HG02678 (cell line): Measurements from ENCODE around the gene MAGI2.
"Not testable (repeated sequence)": the region's sequence is repeated elsewhere in the genome, so short reads cannot be mapped to it uniquely, and the experiment has no call there.

ENCODE experiments used
- ATAC-seq: cut with Tn5 transposase; IDR thresholded peaks from one replicate; pipeline ENCODE4 v1.9.1; 2021; ENCODE audit warnings: mild to moderate bottlenecking, moderate library complexity; ENCODE audit not compliant: unreplicated experiment

MAGI2 gene

DNA sequence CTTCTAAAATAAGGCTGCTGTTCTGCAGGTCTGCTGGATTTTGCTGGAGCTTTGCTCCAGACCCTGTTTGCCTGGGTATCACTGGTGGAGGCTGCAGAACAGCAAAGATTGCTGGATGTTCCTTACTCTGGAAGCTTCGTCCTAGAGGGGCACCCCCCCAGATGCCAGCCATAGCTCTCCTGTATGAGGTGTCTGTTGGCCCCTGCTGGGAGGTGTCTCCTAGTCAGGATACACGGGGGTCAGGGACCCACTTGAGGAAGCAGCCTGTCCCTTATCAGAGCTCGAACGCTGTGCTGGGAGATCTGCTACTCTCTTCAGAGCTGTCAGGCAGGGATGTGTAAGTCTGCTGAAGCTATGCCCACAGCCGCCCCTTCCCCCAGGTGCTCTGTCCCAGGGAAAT is 382.3 kb downstream of the MAGI2 start:
- not testable (repeated sequence) for ATAC-seq

DNA sequence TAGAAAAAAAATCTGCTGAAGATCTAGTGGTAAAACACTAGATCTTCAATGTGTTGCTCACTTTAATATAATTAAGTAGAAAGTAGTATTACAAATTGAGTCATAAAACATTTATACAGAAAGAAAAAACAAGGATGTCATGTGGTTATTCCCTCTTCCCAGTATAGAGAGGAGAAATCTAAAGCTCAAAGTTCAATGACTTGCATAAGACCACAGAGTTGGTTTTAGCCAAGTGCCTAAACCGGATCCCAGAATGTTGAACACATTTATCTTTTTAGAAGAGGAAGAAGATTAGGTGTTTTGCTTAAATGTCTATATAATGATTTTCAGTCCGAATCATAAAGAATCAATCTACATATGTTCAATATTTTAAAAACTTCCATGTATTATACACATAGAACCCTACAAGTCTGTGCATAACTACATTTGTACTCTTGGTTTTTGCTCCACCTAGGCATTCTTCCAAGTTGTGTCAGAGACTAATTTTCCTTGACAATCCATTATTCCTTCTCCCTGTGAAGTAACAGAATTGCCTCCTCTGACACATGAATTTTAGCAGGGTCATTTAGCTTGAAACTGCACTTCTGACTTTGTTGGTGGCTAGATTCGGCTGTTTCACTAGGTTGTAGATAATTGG is 389.2 kb downstream of the MAGI2 start:
- no peak for ATAC-seq

DNA sequence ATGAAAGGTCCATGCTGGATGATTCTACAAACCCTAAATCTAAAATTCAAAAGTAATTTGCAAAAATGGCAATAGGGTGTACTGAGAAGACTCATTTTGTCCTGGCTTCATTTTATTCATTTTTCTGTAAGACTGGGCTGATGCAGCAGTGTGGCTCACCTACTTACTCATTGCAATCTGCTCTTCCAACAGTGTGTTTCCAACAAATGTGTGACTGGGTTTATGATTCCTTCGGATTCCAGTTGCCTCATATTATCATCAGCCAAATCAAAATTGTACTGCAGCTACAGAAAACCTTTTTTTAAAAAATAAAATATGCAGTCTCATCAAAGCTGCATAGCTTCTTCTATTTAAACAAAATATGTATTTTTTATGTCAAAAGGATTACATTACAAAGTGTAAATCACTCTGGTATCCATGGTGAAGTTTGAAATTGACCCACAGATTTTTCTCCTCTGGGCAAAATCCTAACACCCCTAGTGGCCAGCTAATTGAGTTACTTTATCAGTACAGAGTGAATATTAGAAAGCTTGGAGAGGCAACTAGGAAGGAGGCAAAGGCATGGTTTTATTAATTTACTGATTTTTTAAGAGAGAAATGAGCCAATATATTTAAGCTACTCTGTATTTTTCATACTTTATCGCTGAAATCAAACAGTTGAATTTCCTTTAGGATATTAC is 390.3 kb downstream of the MAGI2 start:
- no peak for ATAC-seq

DNA sequence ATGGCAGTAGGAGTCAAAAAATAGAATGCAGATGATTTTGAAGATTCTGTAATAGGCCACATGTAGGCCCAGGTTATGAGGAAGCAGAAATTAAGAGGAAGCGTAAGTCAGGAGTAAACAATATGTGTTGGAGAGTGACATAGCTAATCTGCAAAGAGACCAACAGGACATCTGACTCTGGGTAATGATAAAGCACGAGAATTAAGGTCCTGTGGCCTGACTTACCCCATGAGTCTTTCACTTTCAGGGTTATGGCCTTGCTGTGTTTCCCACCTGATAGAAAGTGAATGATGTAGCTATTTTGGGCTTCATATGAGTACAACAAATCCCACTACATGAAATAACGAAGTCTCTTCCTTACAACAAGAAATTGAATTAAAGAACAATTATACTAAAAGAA is 393.0 kb downstream of the MAGI2 start:
- no peak for ATAC-seq

DNA sequence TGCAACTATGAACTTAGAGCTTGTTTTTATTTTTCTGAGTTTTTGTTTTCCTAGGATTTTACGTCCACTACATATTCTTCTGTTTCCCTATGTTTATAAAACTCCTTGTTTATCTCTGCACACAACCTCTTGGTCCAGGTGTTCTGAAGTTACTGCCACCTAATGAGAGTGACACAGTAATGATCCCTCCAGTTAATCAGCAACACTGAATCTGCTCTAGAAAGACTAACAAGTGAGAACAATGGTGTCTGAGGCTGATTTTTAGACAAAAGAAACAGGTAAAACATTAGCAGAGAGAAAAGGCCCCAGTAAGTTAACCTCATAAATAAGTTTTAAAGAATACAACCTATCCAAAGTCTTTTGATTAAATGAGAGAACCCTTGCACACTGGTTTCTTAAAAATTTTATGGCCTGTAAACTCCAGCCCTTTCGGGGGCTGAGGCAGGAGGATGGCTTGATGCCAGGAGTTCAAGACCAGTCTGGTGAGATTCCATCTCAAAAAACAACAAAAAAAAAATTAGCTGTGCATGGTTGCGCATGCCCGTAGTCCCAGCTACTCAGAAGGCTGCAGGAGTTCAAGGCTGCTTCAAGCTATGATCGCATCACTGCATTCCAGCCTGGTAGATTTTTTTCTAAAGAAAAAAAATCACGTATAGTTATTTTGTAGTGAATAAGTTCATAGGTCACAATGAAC is 397.6 kb downstream of the MAGI2 start:
- ATAC-seq, result no peak

DNA sequence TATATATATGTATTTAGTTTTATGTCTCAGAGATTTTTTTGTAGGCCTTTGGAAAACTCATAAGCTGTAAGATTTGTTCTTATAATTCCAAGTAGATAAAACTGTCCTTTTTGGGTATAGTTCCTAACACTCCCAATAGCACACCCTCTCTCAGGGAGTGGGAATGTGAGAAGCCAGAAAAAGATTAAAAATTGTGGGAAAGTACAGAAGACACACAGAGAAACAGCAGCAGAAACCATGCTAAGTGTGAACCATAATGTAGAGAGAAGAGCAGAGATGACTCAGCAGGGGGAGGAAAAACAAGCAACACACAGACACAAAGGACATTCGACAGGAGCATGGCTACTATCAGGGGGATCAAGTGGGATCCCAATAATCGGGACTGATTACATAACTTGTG is 401.6 kb downstream of the MAGI2 start:
- no peak for ATAC-seq

DNA sequence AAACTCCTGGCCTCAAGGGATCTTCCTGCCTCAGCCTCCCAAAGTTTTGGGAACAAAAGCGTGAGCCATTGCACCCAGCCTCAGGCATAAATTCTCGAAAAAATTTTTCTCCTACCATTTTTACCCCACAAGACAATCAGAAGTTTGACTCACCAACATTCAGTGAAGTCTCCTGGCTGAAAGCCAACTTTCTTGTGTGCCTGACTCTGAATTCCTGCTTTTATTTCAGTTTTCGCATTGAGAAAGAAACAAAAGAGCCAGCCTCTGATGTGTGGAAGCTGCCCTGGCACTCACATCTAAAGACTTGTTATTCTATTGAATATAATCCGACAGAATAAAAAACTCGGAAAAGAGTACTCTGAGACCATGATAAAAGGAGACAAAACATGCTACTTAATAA is 402.9 kb downstream of the MAGI2 start:
- no peak for ATAC-seq

DNA sequence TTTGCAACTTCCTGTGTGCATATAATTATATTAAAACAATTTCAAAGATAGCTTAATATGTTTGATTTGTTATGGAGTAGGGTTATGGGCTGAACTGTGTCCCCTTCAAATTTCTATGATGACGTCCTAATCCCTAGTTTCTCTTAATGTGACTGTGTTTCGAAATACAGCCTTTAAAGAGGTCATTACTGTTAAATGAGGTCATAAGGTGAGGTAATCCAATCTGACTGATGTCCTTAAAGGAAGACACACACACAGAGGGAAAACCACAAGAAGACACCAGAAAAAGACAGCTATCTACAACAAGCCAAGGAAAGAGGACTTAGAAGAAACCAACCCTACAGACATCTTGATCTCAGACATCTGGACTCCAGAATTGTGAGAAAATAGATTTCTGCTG is 407.4 kb downstream of the MAGI2 start:
- ATAC-seq, result no peak

DNA sequence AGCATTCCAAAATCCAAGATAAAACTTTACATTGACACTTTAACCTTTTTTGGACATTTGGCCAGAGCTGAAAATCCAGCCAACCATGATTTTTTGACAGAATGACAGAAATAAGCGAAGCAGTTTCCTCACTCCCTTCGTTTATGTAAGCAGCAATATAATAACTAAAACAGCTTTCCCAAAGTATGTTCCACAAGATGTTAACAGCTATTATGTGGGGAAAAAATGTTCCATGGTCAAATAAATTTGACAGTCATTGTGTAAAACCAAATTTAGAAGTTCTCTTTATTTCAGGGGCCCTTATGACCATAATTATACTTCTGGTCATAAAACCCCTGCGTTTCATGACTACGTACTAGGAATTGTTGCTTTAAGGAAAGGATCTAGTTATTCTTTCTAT is 416.5 kb downstream of the MAGI2 start:
- ATAC-seq, result no peak

DNA sequence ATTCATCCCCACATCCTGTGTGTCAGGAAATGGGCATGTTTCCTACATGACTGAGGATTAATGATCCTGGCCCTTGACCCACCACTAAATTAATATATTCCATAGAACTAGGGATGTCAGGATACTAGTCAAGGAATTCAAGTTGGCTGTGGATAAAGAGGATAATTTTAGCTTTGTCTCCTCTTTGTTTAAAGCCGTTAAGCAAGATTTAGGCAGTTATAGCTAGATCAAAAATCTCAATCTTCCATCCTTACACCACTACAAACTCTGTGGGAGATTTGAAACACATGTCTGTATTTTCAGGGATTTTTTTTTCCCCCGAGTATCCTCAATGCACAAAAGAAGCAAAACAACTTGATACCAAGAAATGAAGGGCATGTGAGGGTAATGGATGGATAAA is 417.1 kb downstream of the MAGI2 start:
- no peak for ATAC-seq

DNA sequence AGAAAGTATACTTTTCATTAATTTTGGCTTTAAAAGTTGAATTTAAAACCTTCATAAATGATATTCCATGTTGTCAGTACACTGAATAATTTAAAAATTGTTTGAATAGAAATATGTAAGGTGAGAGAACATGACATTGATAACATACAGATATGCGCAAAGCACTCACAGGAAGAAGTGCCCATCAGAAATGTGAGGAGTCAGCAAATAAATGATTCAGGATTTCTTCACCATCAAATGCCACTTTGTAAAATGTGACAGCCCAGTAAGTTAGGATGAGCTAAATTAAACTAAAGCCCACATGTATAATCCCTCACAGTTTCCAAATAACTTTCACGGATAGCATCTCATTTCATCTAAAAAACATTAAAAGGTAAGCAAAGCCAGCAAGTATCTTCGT is 417.6 kb downstream of the MAGI2 start:
- no peak for ATAC-seq

DNA sequence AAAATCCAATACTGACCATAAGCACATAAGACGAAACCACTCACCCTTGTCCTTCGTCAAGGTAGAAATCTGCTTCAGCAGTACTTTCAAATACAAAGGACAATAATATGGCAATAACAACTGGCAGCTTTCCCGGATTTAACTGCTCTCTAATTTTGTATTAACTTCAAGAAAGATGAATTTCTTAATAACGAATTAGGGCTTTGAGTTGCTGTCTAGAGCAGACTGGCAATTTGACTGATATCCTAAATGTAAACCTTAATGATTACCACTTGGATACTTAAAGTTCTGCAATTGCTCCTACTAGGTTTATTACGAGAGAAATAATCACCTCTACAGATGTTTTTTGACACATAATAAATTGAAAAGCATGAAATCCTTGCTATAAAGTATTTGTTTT is 418.7 kb downstream of the MAGI2 start:
- ATAC-seq, result no peak

DNA sequence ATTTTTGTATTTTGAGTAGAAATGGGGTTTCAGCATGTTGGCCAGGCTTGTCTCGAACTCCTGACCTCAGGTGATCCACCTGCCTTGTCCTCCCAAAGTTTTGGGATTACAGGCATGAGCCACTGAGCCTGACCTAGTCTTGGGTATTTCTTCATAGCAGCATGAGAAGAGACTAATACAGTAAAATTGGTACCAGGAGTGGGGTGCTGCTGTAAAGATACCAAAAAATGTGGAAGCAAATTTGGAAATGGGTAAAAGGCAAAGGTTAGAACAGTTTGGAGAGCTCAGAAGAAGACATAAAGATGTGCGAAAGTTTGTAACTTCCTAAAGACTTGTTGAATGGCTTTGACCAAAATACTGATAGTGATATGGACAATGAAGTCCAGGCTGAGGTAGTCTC is 433.8 kb downstream of the MAGI2 start:
- ATAC-seq, result not testable (repeated sequence)

DNA sequence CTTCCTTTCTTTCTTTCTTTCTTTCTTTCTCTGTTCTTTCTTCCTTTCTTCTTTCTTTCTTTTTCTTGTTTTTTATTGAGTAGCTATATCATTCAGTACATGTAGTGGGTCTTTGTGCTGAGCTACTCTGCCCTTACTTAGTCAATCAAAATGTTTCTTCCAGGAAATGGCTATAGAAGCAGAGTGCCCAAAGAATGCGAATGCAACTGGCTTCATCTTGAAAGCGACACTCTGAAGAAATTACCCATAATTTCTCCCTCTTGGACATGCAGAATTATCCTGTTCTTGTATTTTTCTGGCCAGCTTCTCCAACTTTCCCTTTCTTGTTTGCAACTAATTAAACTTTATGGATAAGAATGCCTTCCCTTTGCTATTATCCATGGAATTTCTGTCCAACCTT is 441.5 kb downstream of the MAGI2 start:
- no peak for ATAC-seq

DNA sequence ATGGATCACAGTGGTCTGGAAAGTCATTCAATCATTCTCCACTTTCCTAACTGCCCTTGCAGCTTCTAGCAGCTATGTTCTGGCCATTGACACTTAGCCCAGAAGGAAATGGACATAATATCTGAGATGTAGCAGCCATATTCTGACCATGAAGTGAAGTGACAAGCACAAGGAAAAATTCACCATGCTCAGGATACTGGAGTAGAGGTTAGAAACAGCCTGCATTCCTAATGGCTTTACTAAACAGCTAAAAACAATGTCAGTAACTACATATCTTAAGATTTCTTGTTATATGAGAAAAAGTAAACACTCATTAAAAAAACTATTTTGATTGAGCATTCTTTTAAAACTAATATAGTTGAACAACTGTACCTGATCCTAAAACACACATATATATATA is 443.8 kb downstream of the MAGI2 start:
- ATAC-seq, result no peak

DNA sequence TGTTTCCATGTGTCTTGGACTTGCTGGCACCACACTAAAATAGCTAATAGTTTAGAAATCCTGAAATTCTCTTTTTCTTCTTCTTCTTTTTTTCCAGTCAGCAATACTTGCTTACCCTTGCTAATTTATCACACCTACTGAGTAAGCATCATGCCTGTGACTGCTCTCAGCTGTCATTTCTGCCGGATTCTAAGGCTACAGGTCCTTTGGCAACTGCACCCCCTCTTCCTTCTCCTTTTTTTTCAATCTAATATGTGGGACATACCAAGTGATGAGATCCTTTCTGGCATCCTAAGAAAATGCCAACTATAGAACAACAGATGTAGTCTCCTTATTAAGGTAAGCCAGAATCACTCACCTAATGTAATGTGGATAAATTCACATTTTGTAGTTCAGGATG is 444.7 kb downstream of the MAGI2 start:
- ATAC-seq, result no peak

DNA sequence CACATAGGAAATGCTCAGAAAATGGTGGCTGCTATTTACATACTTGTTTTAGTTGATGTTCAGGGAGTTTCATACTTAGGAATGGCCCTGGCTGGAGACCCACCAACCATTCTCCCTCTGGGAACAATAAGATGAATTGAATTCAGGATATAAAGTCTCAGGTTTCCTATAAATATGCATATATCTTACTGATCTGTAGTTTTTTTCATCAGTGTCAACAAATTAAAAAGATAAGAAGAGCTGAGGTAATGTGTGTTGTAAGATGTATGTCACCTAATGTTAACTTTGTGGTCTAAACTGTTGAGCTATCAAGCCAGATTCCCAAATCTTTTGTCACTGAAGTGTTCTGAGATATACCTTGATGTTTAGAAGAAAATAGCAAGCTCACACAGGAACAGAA is 457.5 kb downstream of the MAGI2 start:
- no peak for ATAC-seq

DNA sequence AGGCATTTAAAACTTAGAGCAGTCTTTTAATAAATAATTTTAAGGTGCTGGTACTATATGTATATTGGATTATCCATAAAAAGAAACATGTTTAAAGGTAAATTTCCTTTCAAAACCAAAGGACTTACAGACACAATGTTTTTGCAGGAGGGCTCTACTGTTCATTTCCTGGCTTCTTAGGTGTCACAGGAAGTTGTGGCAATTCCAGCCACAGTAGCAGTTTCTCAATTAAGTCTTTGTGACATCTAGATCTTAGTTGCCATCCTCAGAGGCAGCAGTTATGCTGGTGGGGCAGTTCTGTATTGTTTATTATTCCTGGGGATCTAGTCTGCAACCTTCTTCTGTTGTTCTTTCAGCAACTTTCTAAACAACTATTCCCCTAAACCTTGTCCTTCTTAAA is 460.1 kb downstream of the MAGI2 start:
- ATAC-seq, result no peak

DNA sequence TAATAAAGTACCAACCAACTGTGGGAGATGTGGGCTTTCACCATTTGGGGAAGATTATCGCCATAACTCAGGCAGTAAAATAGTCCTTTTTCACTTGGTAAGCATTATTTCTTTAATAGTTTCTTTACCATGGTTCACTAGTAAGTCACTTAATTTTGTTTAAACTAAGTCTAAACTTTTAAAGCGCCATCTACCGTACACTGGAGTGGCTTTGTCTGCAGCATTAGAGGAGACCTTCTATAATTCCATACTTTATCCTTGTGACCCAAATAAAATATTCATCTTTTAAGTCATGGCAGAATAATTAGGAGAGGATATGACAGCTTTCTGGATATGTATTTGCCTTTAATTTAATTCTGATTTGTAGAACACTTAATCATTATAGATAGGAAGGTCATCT is 468.0 kb downstream of the MAGI2 start:
- ATAC-seq, result no peak

DNA sequence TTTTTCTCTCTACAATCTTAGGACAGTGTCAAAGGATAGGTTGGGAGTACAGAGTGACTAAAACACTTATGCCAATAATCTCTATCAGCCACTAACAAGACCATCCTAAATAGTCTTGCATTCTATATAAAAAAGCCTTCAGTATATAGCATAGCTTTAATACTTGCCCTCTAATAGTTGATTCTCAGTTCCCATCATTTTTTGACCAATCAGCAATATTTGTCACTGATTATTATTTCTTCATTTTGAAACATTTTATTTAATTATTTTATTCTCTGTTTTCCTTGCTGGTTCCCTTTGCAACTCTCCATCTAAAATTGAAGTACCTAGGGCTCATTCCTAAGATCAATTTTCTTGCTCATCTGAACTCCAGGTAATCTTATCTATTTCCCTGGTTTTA is 470.0 kb downstream of the MAGI2 start:
- ATAC-seq, result no peak

DNA sequence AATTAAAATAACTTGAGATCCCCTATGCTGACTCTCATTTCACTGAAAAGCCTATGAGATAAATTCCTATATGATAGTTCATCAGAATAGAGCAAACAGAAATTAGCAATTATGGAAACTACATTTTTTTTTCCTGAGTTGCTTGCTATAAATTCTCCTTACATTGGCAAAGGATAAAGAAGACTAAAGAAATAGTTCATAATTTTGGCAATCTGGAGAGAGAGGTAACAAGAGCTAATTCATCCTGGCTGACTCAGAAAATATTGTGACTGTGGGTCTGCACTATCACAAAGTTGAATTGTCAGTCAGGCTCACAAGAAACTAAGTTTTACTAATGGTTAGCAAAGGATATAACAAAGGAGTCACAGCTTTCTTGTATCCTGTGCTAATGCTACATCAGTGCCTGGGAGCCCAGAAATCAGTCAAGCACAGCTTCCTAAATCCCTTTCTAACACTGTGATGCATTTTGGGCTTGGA is 483.0 kb downstream of the MAGI2 start:
- no peak for ATAC-seq

DNA sequence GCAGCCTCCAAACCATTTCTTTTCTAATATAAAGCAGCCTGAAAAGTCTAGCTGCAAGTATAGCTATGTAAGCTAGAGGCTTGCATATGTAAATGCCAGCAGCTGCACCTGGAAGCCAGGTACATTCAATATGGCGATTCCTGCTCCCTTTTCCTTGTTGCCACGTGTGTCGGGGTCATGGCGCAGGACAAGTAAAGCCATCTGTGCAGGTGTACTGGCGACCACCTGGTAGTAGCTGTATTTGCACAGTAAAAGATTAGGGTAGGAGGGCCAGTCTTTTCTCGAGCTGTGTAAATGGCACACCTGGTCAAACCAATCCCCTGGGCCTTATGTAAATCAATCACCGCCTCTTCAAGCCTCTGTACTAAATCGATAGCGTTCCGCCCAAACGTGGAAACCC is 484.5 kb downstream of the MAGI2 start:
- no peak for ATAC-seq
